ENCODE measurements around the gene C11orf24. TPM values are rescaled to one million over a fixed set of nuclear protein-coding genes. Genes with fewer than 3 reads are reported as not detected.
A peak's percentile ranks its signal among the peaks of the same experiment; 100 is the strongest.

The C11orf24 gene
- total RNA-seq, 1 donor from 2014 or later = 24.7 TPM

GRCh38 chr11:68258363-68258765 lies 13.4 kb downstream of the C11orf24 start:
- TF ChIP-seq, protein P1, sequence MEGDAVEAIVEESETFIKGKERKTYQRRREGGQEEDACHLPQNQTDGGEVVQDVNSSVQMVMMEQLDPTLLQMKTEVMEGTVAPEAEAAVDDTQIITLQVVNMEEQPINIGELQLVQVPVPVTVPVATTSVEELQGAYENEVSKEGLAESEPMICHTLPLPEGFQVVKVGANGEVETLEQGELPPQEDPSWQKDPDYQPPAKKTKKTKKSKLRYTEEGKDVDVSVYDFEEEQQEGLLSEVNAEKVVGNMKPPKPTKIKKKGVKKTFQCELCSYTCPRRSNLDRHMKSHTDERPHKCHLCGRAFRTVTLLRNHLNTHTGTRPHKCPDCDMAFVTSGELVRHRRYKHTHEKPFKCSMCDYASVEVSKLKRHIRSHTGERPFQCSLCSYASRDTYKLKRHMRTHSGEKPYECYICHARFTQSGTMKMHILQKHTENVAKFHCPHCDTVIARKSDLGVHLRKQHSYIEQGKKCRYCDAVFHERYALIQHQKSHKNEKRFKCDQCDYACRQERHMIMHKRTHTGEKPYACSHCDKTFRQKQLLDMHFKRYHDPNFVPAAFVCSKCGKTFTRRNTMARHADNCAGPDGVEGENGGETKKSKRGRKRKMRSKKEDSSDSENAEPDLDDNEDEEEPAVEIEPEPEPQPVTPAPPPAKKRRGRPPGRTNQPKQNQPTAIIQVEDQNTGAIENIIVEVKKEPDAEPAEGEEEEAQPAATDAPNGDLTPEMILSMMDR (IDR thresholded peaks at IDR 0.05) = no peak
- H3K36me3 ChIP-seq = peaks cover 26% of the 10 kb centered on the region
- H3K4me1 ChIP-seq = peaks cover 8% of the 10 kb centered on the region
- H3K27ac ChIP-seq = no peak overlapping the region
- H3K27me3 ChIP-seq (ENCODE audit: low read depth) = no peaks in the 10 kb centered on the region
- H3K4me3 ChIP-seq = no peak overlapping the region
- intact Hi-C loops (cut with DNase I) = no loop called here
- DNase-seq = no peak
- no peak for ATAC-seq
- no peaks in the 10 kb centered on the region for H3K9me3 ChIP-seq

GRCh38 chr11:68257477-68258362 lies 14.1 kb downstream of the C11orf24 start:
- intact Hi-C loops (cut with DNase I) = no loop called here
- H3K4me1 ChIP-seq = peaks cover 8% of the 10 kb centered on the region
- ATAC-seq = peak; percentile 94 to 95
- DNase-seq = peak; percentile 99
- peak overlapping the region; percentile 26 for H3K4me3 ChIP-seq
- H3K9me3 ChIP-seq = no peaks in the 10 kb centered on the region
- TF ChIP-seq, protein P1 (IDR thresholded peaks at IDR 0.05) = peak; percentile 89
- no peaks in the 10 kb centered on the region for H3K27me3 ChIP-seq (ENCODE audit: low read depth)
- H3K27ac ChIP-seq = no peak overlapping the region
- H3K36me3 ChIP-seq = peaks cover 20% of the 10 kb centered on the region

DNA sequence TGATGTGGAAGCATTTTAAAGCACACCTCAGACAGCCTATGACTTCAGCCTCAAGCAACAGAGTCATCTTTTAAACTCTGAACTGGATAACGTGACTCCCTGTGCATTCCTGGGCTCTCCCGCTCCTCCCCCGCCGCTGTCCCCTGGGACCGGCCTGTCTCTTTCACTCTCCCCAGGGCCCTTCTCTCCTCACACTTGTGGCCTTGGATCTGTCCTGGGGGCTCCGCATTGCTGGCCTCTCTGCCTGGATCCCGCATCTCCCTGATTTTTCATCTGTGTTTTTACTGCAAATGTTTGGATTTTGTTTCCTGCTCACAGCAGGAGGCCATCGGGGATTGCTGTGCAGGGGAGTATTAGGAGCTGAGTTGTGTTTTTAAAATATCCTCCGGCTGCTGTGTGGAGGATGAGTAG lies 15.4 kb downstream of the C11orf24 start:
- no peak overlapping the region for H3K27ac ChIP-seq
- no peak overlapping the region for H3K4me3 ChIP-seq
- H3K9me3 ChIP-seq = no peaks in the 10 kb centered on the region
- DNase-seq = no peak
- ATAC-seq = no peak
- TF ChIP-seq, protein P1 (IDR thresholded peaks at IDR 0.05) = no peak
- peaks cover 7% of the 10 kb centered on the region for H3K36me3 ChIP-seq
- intact Hi-C loops (cut with DNase I) = no loop called here
- peaks cover 8% of the 10 kb centered on the region for H3K4me1 ChIP-seq
- H3K27me3 ChIP-seq (ENCODE audit: low read depth) = no peaks in the 10 kb centered on the region

- intact Hi-C loops (cut with DNase I) = no loop called here
- peaks cover 8% of the 10 kb centered on the region for H3K4me1 ChIP-seq
- ATAC-seq (no peak), DNase-seq (no peak)
- H3K9me3 ChIP-seq = no peaks in the 10 kb centered on the region
- H3K36me3 ChIP-seq = no peaks in the 10 kb centered on the region
- TF ChIP-seq, protein P1 (IDR thresholded peaks at IDR 0.05) = no peak
- no peak overlapping the region for H3K27ac ChIP-seq
- H3K27me3 ChIP-seq (ENCODE audit: low read depth) = no peaks in the 10 kb centered on the region
- H3K4me3 ChIP-seq = no peak overlapping the region
These were observed 16.2 kb downstream of the C11orf24 start for GRCh38 chr11:68255526-68255925.

DNA sequence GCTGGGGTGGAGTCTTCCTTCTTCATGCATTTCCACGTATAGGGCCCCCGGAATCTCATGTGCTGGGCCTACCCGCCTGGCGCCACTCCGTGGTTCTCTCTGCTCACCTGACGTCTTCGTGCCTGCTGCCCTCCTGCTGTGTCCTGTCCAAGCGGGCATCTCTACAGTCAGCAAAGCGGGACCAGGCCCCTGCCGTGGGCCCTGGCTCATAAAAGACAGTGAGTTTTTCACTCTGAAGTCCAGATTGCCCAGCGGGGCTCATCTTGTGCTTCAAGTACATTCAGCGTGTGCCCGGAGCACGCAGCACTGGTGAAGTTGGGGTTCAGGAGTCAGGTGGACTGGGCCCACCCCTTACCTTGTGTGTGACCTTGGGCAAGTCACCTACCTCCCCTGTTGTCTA lies 17.4 kb downstream of the C11orf24 start:
- TF ChIP-seq, protein P1 (IDR thresholded peaks at IDR 0.05) = no peak
- Histone ChIP-seq H3K4me1 (peaks cover 8% of the 10 kb centered on the region), H3K9me3 (no peaks in the 10 kb centered on the region), H3K4me3 (no peak overlapping the region), H3K36me3 (no peaks in the 10 kb centered on the region), H3K27ac (no peak overlapping the region), H3K27me3 (ENCODE audit: low read depth) (no peaks in the 10 kb centered on the region)
- ATAC-seq (no peak), DNase-seq (no peak)
- intact Hi-C loops (cut with DNase I) = no loop called here

Measured in lower lobe of right lung (tissue), 2 donors.